Panc1 (cell line): ENCODE results near the gene CENPU. TPM values are rescaled to one million over a fixed set of nuclear protein-coding genes. Genes with fewer than 3 reads are reported as not detected.

ENCODE experiments used
- ATAC-seq: fragments of 200-7000 bp; cut with Tn5 transposase; 2 replicates; pipeline ENCODE4 v1.9.1; 2020; ENCODE audit warnings: mild to moderate bottlenecking, moderate library complexity
- BruUV-seq: library from RNA; stranded (reverse); fragments of 400-500 nt; replicated peaks from 2 replicates; lab custom pipeline; 2021; lab: Mats Ljungman, UMichigan
- CTCF ChIA-PET: fragments of 300-600 bp; sonication (Branson Sonifier 250); formaldehyde crosslinking; loops from one replicate; lab custom pipeline; 2022; ENCODE audit warnings: antibody characterized with exemption; lab: Charles Lee
- POLR2A ChIA-PET: fragments of 300-600 bp; sonication (Branson Sonifier 250); formaldehyde crosslinking; loops from one replicate; lab custom pipeline; 2022; ENCODE audit warnings: antibody characterized with exemption; lab: Charles Lee
- DNase-seq: peaks from one replicate; pipeline ENCODE4 v3.0.0-alpha.2; 2010; ENCODE audit warnings: low read depth, low spot score
- H3K27ac ChIP-seq: 2 replicates; pipeline ENCODE4 v1.5.1; 2011; ENCODE audit warnings: mild to moderate bottlenecking, low read length, inconsistent platforms
- H3K27me3 ChIP-seq: fragments of 200-500 bp; sonication (Bioruptor generic); 2 replicates; pipeline ENCODE4 v1.6.0; 2014; ENCODE audit warnings: low read length, inconsistent platforms; ENCODE audit not compliant: control insufficient read depth, insufficient read depth
- H3K36me3 ChIP-seq: fragments of 200-500 bp; sonication (Bioruptor generic); 2 replicates; pipeline ENCODE4 v1.5.1; 2014; ENCODE audit warnings: inconsistent platforms, mild to moderate bottlenecking, low read length, moderate library complexity; ENCODE audit not compliant: control insufficient read depth, insufficient read depth
- H3K4me1 ChIP-seq: 2 replicates; pipeline ENCODE4 v1.5.1; 2011; ENCODE audit warnings: inconsistent platforms, mild to moderate bottlenecking, low read length, moderate library complexity; ENCODE audit not compliant: control insufficient read depth, insufficient read depth
- H3K4me3 ChIP-seq, 2 experiments: 2 replicates each; pipeline ENCODE4 v1.5.1; 2011 to 2012; ENCODE audit warnings: low read depth in 2 of 2, low read length in 2 of 2, mild to moderate bottlenecking in 2 of 2, inconsistent platforms in 1 of 2, moderate library complexity in 1 of 2
- H3K9me3 ChIP-seq: fragments of 200-500 bp; sonication (Bioruptor generic); 2 replicates; pipeline ENCODE4 v1.5.1; 2014; ENCODE audit warnings: low read depth, mild to moderate bottlenecking, inconsistent platforms, low read length, moderate library complexity; ENCODE audit not compliant: control insufficient read depth, insufficient read depth
- CTCF ChIP-seq: fragments of 450-650 bp; IDR thresholded peaks from 2 replicates; pipeline ENCODE4 v1.5.1; 2017; ENCODE audit warnings: mild to moderate bottlenecking
- POLR2AphosphoS5 ChIP-seq: IDR thresholded peaks from 2 replicates; pipeline ENCODE4 v1.6.1; 2012; ENCODE audit warnings: mild to moderate bottlenecking, low read depth, low read length, moderate library complexity
- REST ChIP-seq, 2 experiments: IDR thresholded peaks; 2 replicates each; pipeline ENCODE4 v1.6.1; 2011 to 2012; ENCODE audit warnings: low read depth in 2 of 2, control low read depth in 1 of 2, low read length in 1 of 2, mild to moderate bottlenecking in 1 of 2, moderate library complexity in 1 of 2; ENCODE audit not compliant: insufficient read depth in 1 of 2
- SIN3A ChIP-seq: IDR thresholded peaks from 2 replicates; pipeline ENCODE4 v1.6.1; 2012; ENCODE audit warnings: low read depth, mild to moderate bottlenecking, low read length, moderate library complexity, borderline replicate concordance; ENCODE audit not compliant: insufficient read depth
- TCF7L2 ChIP-seq: IDR thresholded peaks from 2 replicates; pipeline ENCODE4 v1.6.1; 2011; ENCODE audit warnings: mild to moderate bottlenecking, low read depth, low read length, inconsistent platforms
- in situ Hi-C: cut with HindIII; loops from 2 replicates; pipeline ENCODE4 v1.10.0; 2016; ENCODE audit warnings: low sequenced_read_pairs, low pct_unique_long_range_greater_than_20kb
- intact Hi-C: fragments of 100-400 bp; cut with micrococcal nuclease; formaldehyde crosslinking; loops from one replicate; pipeline ENCODE4 v1.10.0; 2022; ENCODE audit not compliant: unreplicated experiment
- total RNA-seq: library from RNA; stranded (reverse); gene quantifications from one replicate; pipeline ENCODE4 v1.2.1, GENCODE V29; 2021; ENCODE audit not compliant: unreplicated experiment

The CENPU gene
- total RNA-seq, 1 experiment from 2014 or later, result 16.6 TPM

DNA sequence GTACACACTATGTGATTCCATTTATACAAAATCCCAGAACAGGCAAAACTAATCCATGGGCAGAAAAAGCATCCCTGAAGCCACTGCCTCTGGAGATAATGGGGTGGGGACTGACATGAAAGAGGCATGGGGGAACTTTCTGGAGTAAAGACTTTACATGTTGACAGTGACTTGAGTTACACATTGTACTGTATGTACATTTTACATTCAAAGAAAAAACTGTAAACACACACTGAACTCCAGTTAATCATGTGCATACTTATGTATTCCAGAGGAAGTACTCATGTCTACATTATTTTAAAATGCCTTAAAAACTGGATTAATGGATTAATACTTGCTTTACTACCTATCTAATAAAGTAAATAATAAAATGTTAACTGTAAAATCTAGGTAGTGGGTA, 21.6 kb downstream of the CENPU start:
- no peak for ATAC-seq
- Histone ChIP-seq H3K36me3 (peaks cover 5% of the 10 kb centered on the region), H3K9me3 (no peaks in the 10 kb centered on the region), H3K4me1 (no peaks in the 10 kb centered on the region), H3K4me3 (no peak overlapping the region), H3K27me3 (no peaks in the 10 kb centered on the region), H3K27ac (no peak overlapping the region)
- BruUV-seq, result no TSS peak
- DNase-seq, result no peak
- POLR2A ChIA-PET, result no interaction called here
- in situ Hi-C loops (no loop called here), intact Hi-C loops (no loop called here)
- CTCF ChIA-PET, result no interaction called here
- TF ChIP-seq SIN3A (no peak), TCF7L2 (no peak), CTCF (no peak), REST (IDR thresholded peaks at IDR 0.05; ENCODE audit: insufficient read depth in 1 of 2, low read depth in 2 of 2, low read length in 1 of 2) (no peak), POLR2AphosphoS5 (no peak)

GRCh38 chr4:184706453-184706852, 27.4 kb downstream of the CENPU start:
- POLR2A ChIA-PET, result no interaction called here
- no peak overlapping the region for H3K4me3 ChIP-seq
- H3K27me3 ChIP-seq, result no peaks in the 10 kb centered on the region
- DNase-seq (no peak), ATAC-seq (no peak)
- intact Hi-C loops (no loop called here), in situ Hi-C loops (no loop called here)
- H3K9me3 ChIP-seq, result no peaks in the 10 kb centered on the region
- CTCF ChIA-PET, result no interaction called here
- no peak overlapping the region for H3K27ac ChIP-seq
- no peaks in the 10 kb centered on the region for H3K4me1 ChIP-seq
- peaks cover 4% of the 10 kb centered on the region; the same call in 1 of the 2 replicates for H3K36me3 ChIP-seq
- BruUV-seq, result no TSS peak
- no peak for TF ChIP-seq CTCF

DNA sequence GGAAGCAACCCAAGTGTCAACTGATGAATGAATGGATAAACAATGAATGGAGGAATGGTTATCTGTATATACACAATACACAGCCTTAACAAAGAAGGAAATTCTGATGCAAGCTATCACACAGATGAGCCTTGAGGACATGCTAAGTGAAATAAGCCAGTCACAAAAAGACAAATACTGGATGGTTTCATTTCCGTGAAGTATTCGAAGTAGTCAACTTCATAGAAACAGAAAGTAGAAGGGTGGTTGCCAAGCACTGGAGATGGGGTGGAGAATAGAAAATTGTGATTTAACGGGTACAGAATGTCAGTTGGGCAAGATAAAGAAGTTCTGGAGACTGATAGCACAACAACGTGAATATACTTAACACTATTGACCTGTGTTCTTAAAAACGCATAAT, 28.2 kb downstream of the CENPU start:
- no peak overlapping the region for H3K27ac ChIP-seq
- DNase-seq, result no peak
- H3K4me1 ChIP-seq, result no peaks in the 10 kb centered on the region
- TF ChIP-seq TCF7L2 (no peak), POLR2AphosphoS5 (no peak), SIN3A (no peak), CTCF (no peak), REST (IDR thresholded peaks at IDR 0.05; ENCODE audit: insufficient read depth in 1 of 2, low read depth in 2 of 2, low read length in 1 of 2) (no peak)
- ChIA-PET POLR2A (no interaction called here), CTCF (no interaction called here)
- H3K27me3 ChIP-seq, result no peaks in the 10 kb centered on the region
- in situ Hi-C loops, result no loop called here
- intact Hi-C loops, result no loop called here
- ATAC-seq, result no peak
- no TSS peak for BruUV-seq
- no peak overlapping the region for H3K4me3 ChIP-seq
- H3K9me3 ChIP-seq, result no peaks in the 10 kb centered on the region
- peaks cover 4% of the 10 kb centered on the region; the same call in 1 of the 2 replicates for H3K36me3 ChIP-seq
